Pancreas (tissue), 10 donors: Measurements from ENCODE around the gene CHRNA1. TPM values are rescaled to one million over a fixed set of nuclear protein-coding genes. Genes with fewer than 3 reads are reported as not detected.

ENCODE experiments used
- ATAC-seq, 4 donors: fragments of 200-7000 bp; cut with Tn5 transposase; one replicate each; pipeline versions ENCODE4 v1.8.0 to v1.9.1; 2020; ENCODE audit warnings: mild to moderate bottlenecking in 4 of 4, moderate library complexity in 4 of 4
- DNase-seq, 6 donors: peaks; one replicate each; pipeline ENCODE4 v3.0.0-alpha.2; 2020
- FAIRE-seq: peaks from 2 replicates; lab custom pipeline; 2012; peaks lifted over from hg19 to GRCh38; lab: Jason Lieb, UNC
- H3K27ac ChIP-seq, 4 donors: fragments of 200-600 bp; sonication (generic); 1 replicate in 3 of 4; 2 replicates in 1 of 4; pipeline versions ENCODE4 v1.5.0 to v1.8.0; 2020
- H3K27me3 ChIP-seq, 4 donors: fragments of 200-600 bp; one replicate each; pipeline ENCODE4 v1.8.0; 2021
- H3K36me3 ChIP-seq, 3 donors: fragments of 200-600 bp; sonication (generic) in 1 of 3; one replicate each; pipeline versions ENCODE4 v1.5.0 to v1.8.0; 2020 to 2021
- H3K4me1 ChIP-seq, 3 donors: fragments of 200-600 bp; one replicate each; pipeline ENCODE4 v1.8.0; 2021
- H3K4me3 ChIP-seq, 4 donors: fragments of 200-600 bp; sonication (generic) in 2 of 4; one replicate each; pipeline versions ENCODE4 v1.5.0 to v1.8.0; 2020 to 2021
- H3K9me3 ChIP-seq, 4 donors: fragments of 200-600 bp; one replicate each; pipeline ENCODE4 v1.8.0; 2021
- CTCF ChIP-seq, 4 donors: fragments of 200-600 bp; sonication (generic) in 3 of 4; IDR thresholded peaks; one replicate each; pipeline versions ENCODE4 v1.5.0 to v1.8.0; 2021; ENCODE audit warnings: antibody characterized with exemption in 4 of 4
- WGBS, 2 donors: extraction: QIAGEN DNeasy Blood & Tissue Kit; methylation state at CpG; one replicate each; pipeline ENCODE4 v1.1.7; 2013; 5-methylcytosine and 5-hydroxymethylcytosine counted together
- intact Hi-C, 3 donors: fragments of 100-400 bp; cut with DNase I; formaldehyde crosslinking; loops; one replicate each; pipeline versions ENCODE4 v1.11.1 to v1.14.2; 2022
- polyA plus RNA-seq, 2 donors: library from polyadenylated mRNA; stranded (reverse); fragments of 200-250 nt; gene quantifications; one replicate each; pipeline ENCODE4 v1.2.3, GENCODE V29; 2013
- total RNA-seq, 6 donors: library from RNA; stranded (reverse); fragmentation: NEBNext Ultra II Directional in 4 of 6; extraction: Animal tissue kit (Norgen Biotek cat#: 25700) in 4 of 6; gene quantifications; one replicate each; pipeline versions ENCODE4 v1.2.1 to v1.2.4, GENCODE V29; 2021 to 2023
- donor health status: healthy with polysubstance abuse.
- donor health status: DM: no; HTN: no; CAD: no; lungs with moderate emphysema.
- donor health status: DM: no; HTN: no; CAD: no.
- donor health status: control.
- donor health status: control.
- donor health status: Bipolar disorder and iron deficiency.
- donor health status: DM: yes; HTN: yes; CAD: no.
- donor health status: DM: no; HTN: no; CAD: no.
- donor health status: DM: no; HTN: no; CAD: no.
- donor health status: DM: yes; HTN: yes; CAD: no.

CHRNA1 gene
- total and polyA plus RNA-seq, 8 donors = 0.12 to 0.14 (median 0.14) TPM; not detected in 5

GRCh38 chr2:174780191-174780840 lies 16.0 kb upstream of the CHRNA1 start:
- no peak for ATAC-seq
- TF ChIP-seq CTCF (IDR thresholded peaks at IDR 0.05) = no peak
- H3K4me3 ChIP-seq = no peak overlapping the region
- H3K27ac ChIP-seq = no peak overlapping the region
- WGBS, 2 donors = 82 to 93% methylated on average over 5 of the region's 5 CpGs
- DNase-seq = no peak
- no peaks in the 10 kb centered on the region for H3K9me3 ChIP-seq
- no peaks in the 10 kb centered on the region for H3K27me3 ChIP-seq
- no peaks in the 10 kb centered on the region for H3K4me1 ChIP-seq
- intact Hi-C loops = no loop called here
- H3K36me3 ChIP-seq = no peaks in the 10 kb centered on the region
- no peak for FAIRE-seq

GRCh38 chr2:174779361-174779928 lies 15.2 kb upstream of the CHRNA1 start:
- WGBS, 2 donors = 64 to 71% methylated on average over 5 of the region's 5 CpGs
- no peak for TF ChIP-seq CTCF (IDR thresholded peaks at IDR 0.05)
- intact Hi-C loops = loop anchor here in 1 of 3 donors (5.0 kb wide), 1 partner anchor 203 kb away; no protein-coding TSS in a partner anchor
- H3K27ac ChIP-seq = no peak overlapping the region
- FAIRE-seq (no peak), DNase-seq (no peak), ATAC-seq (peak in 2 of 4 donors; percentile 56 to 62)
- no peaks in the 10 kb centered on the region for H3K27me3 ChIP-seq
- H3K36me3 ChIP-seq = no peaks in the 10 kb centered on the region
- no peaks in the 10 kb centered on the region for H3K4me1 ChIP-seq
- H3K4me3 ChIP-seq = no peak overlapping the region
- H3K9me3 ChIP-seq = no peaks in the 10 kb centered on the region

GRCh38 chr2:174778085-174778981 lies 14.1 kb upstream of the CHRNA1 start:
- no peak for FAIRE-seq
- no peak for TF ChIP-seq CTCF (IDR thresholded peaks at IDR 0.05)
- H3K4me3 ChIP-seq = no peak overlapping the region
- DNase-seq = peak in 2 of 6 donors; percentile 3 to 26
- no peaks in the 10 kb centered on the region for H3K36me3 ChIP-seq
- intact Hi-C loops = loop anchor here in 1 of 3 donors (5.0 kb wide), 1 partner anchor 204 kb away; no protein-coding TSS in a partner anchor
- ATAC-seq = peak in 3 of 4 donors; percentile 70 to 83 (median 78)
- no peaks in the 10 kb centered on the region for H3K27me3 ChIP-seq
- 71 to 73% methylated on average over 13 of the region's 13 CpGs for WGBS, 2 donors
- no peaks in the 10 kb centered on the region for H3K9me3 ChIP-seq
- peak overlapping the region in 1 of 4 donors; percentile 41 for H3K27ac ChIP-seq
- H3K4me1 ChIP-seq = no peaks in the 10 kb centered on the region

- no peak for TF ChIP-seq CTCF (IDR thresholded peaks at IDR 0.05)
- no peak for DNase-seq
- Histone ChIP-seq H3K27me3 (no peaks in the 10 kb centered on the region), H3K36me3 (no peaks in the 10 kb centered on the region), H3K27ac (no peak overlapping the region), H3K4me1 (no peaks in the 10 kb centered on the region), H3K4me3 (no peak overlapping the region), H3K9me3 (no peaks in the 10 kb centered on the region)
- intact Hi-C loops = loop anchor here in 1 of 3 donors (5.0 kb wide), 1 partner anchor 205 kb away; no protein-coding TSS in a partner anchor
- WGBS, 2 donors = 69 to 85% methylated on average over 5 of the region's 5 CpGs
- no peak for FAIRE-seq
- ATAC-seq = no peak
Measured at GRCh38 chr2:174777347-174778084, 13.2 kb upstream of the CHRNA1 start.
